ENCODE data around the gene GHRL.

GRCh38 chr3:10279384-10280176 lies 13.2 kb downstream of the GHRL start:
- TF ChIP-seq, protein P1, sequence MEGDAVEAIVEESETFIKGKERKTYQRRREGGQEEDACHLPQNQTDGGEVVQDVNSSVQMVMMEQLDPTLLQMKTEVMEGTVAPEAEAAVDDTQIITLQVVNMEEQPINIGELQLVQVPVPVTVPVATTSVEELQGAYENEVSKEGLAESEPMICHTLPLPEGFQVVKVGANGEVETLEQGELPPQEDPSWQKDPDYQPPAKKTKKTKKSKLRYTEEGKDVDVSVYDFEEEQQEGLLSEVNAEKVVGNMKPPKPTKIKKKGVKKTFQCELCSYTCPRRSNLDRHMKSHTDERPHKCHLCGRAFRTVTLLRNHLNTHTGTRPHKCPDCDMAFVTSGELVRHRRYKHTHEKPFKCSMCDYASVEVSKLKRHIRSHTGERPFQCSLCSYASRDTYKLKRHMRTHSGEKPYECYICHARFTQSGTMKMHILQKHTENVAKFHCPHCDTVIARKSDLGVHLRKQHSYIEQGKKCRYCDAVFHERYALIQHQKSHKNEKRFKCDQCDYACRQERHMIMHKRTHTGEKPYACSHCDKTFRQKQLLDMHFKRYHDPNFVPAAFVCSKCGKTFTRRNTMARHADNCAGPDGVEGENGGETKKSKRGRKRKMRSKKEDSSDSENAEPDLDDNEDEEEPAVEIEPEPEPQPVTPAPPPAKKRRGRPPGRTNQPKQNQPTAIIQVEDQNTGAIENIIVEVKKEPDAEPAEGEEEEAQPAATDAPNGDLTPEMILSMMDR (conservative IDR thresholded peaks at IDR 0.05; ENCODE audit: low read length) = no peak
- TF ChIP-seq EZH2phosphoT487 (IDR thresholded peaks at IDR 0.05; ENCODE audit: borderline replicate concordance, low read depth, low read length) = no peak
